AG08395 (cell line): ENCODE data around the gene OTUD4.

Source experiments
- DNase-seq: peaks from one replicate; pipeline ENCODE4 v3.0.0; 2012; ENCODE audit warnings: mixed read lengths, low spot score

OTUD4 gene

GRCh38 chr4:145108128-145108527 lies 72.3 kb downstream of the OTUD4 start:
- no peak for DNase-seq

GRCh38 chr4:145107126-145107525 lies 73.3 kb downstream of the OTUD4 start:
- no peak for DNase-seq

GRCh38 chr4:145103496-145103895 lies 76.9 kb downstream of the OTUD4 start:
- DNase-seq = no peak

GRCh38 chr4:145102619-145103018 lies 77.8 kb downstream of the OTUD4 start:
- no peak for DNase-seq

GRCh38 chr4:145101091-145101490 lies 79.3 kb downstream of the OTUD4 start:
- DNase-seq = no peak

- peak; percentile 6 for DNase-seq
These were observed 80.7 kb downstream of the OTUD4 start for GRCh38 chr4:145099653-145100052.

- DNase-seq = peak; percentile 58
These were observed 81.7 kb downstream of the OTUD4 start for GRCh38 chr4:145098675-145099037.

GRCh38 chr4:145097821-145098674 lies 82.3 kb downstream of the OTUD4 start, which contains the start of the genes ABCE1 and ANAPC10:
Gene ABCE1 (plus strand): TSS chr4:145098311. CDS start chr4:145104413, 6,102 bp downstream.
Gene ANAPC10 (minus strand): TSS chr4:145098196. CDS start chr4:145096099, 2,097 bp downstream.
- peak; percentile 98 for DNase-seq

GRCh38 chr4:145097331-145097820 lies 83.0 kb downstream of the OTUD4 start:
- no peak for DNase-seq

- no peak for DNase-seq
These were observed 86.8 kb downstream of the OTUD4 start for GRCh38 chr4:145093638-145094037.

GRCh38 chr4:145090380-145090779 lies 90.0 kb downstream of the OTUD4 start:
- DNase-seq = no peak

GRCh38 chr4:145083891-145084605 lies 96.3 kb downstream of the OTUD4 start:
- DNase-seq = no peak
